ENCODE measurements around the gene HMG20B. TPM values are rescaled to one million over a fixed set of nuclear protein-coding genes. Genes with fewer than 3 reads are reported as not detected.

HMG20B gene
- total and polyA plus RNA-seq, 8 donors: 39.8 to 638 (median 96.8) TPM

GRCh38 chr19:3546119-3546518, 26.6 kb upstream of the HMG20B start:
- no peaks in the 10 kb centered on the region for H3K9me3 ChIP-seq
- intact Hi-C loops (cut with DNase I; ENCODE audit: low total_unique reads): loop anchor here (10.0 kb wide), 1 partner anchor 69 kb away; no protein-coding TSS in a partner anchor
- H3K4me1 ChIP-seq: peaks cover 8 to 36% (median 21%) of the 10 kb centered on the region in 4 donors
- H3K36me3 ChIP-seq: peaks cover 8 to 69% (median 61%) of the 10 kb centered on the region in 4 donors
- 65 to 87% (median 79%) methylated on average over 21 to 23 of the region's 23 CpGs for WGBS, 5 donors
- H3K4me3 ChIP-seq: no peak overlapping the region
- DNase-seq: peak; percentile 2 to 45
- H3K27me3 ChIP-seq: no peaks in the 10 kb centered on the region
- TF ChIP-seq, protein P1, sequence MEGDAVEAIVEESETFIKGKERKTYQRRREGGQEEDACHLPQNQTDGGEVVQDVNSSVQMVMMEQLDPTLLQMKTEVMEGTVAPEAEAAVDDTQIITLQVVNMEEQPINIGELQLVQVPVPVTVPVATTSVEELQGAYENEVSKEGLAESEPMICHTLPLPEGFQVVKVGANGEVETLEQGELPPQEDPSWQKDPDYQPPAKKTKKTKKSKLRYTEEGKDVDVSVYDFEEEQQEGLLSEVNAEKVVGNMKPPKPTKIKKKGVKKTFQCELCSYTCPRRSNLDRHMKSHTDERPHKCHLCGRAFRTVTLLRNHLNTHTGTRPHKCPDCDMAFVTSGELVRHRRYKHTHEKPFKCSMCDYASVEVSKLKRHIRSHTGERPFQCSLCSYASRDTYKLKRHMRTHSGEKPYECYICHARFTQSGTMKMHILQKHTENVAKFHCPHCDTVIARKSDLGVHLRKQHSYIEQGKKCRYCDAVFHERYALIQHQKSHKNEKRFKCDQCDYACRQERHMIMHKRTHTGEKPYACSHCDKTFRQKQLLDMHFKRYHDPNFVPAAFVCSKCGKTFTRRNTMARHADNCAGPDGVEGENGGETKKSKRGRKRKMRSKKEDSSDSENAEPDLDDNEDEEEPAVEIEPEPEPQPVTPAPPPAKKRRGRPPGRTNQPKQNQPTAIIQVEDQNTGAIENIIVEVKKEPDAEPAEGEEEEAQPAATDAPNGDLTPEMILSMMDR (IDR thresholded peaks at IDR 0.05): no peak
- TF ChIP-seq EP300 (IDR thresholded peaks at IDR 0.05): no peak
- TF ChIP-seq POLR2AphosphoS5 (IDR thresholded peaks at IDR 0.05): no peak
- TF ChIP-seq POLR2A (IDR thresholded peaks at IDR 0.05): no peak
- H3K27ac ChIP-seq: no peak overlapping the region

GRCh38 chr19:3547301-3547731, 25.4 kb upstream of the HMG20B start:
- no peaks in the 10 kb centered on the region for H3K27me3 ChIP-seq
- peak in 1 of 2 donors; percentile 9 for DNase-seq
- intact Hi-C loops (cut with DNase I; ENCODE audit: low total_unique reads): loop anchor here (10.0 kb wide), 1 partner anchor 67 kb away; no protein-coding TSS in a partner anchor
- no peaks in the 10 kb centered on the region for H3K9me3 ChIP-seq
- TF ChIP-seq, protein P1 (IDR thresholded peaks at IDR 0.05): peak in 3 of 7 experiments; percentile 7 to 38 (median 35)
- no peak for TF ChIP-seq POLR2A (IDR thresholded peaks at IDR 0.05)
- H3K36me3 ChIP-seq: peaks cover 8 to 70% (median 62%) of the 10 kb centered on the region in 4 donors
- H3K4me1 ChIP-seq: peaks cover 8 to 36% (median 21%) of the 10 kb centered on the region in 4 donors
- no peak overlapping the region for H3K27ac ChIP-seq
- WGBS, 5 donors: 84 to 95% (median 89%) methylated on average over 5 to 15 of the region's 15 CpGs
- H3K4me3 ChIP-seq: no peak overlapping the region

DNA sequence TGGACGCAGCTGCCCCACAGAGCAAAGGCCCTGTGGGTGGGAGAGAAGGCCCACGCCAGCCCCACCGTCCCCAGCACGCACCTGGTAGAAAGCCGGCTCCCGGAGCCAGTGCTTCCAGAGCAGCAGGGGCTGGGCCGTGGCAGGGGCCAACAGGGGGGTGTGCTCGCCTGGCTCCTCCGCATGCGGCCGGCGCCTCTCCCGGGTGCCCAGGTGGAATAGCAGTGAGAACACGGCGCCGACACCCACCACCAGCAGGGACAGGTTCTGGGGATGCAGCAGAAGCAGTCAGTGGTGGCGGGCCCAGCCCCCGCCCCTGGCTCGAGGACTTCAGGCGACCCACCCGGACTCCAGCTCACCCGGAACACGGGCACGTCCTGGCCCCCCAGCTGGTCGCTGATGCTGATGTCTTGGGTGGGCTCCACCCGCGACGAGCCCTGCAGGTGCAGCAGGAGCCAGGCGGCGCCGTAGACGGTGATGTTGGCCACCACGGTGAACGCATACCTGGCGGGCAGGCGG, 24.9 kb upstream of the HMG20B start:
- peaks cover 8 to 70% (median 62%) of the 10 kb centered on the region in 4 donors for H3K36me3 ChIP-seq
- peaks cover 8 to 40% (median 20%) of the 10 kb centered on the region in 4 donors for H3K4me1 ChIP-seq
- WGBS, 5 donors: 88 to 100% (median 90%) methylated on average over 1 to 36 of the region's 36 CpGs
- TF ChIP-seq EP300 (IDR thresholded peaks at IDR 0.05): no peak
- TF ChIP-seq POLR2A (IDR thresholded peaks at IDR 0.05): no peak
- TF ChIP-seq, protein P1 (IDR thresholded peaks at IDR 0.05): no peak
- no peak for TF ChIP-seq POLR2AphosphoS5 (IDR thresholded peaks at IDR 0.05)
- H3K27ac ChIP-seq: no peak overlapping the region
- H3K27me3 ChIP-seq: no peaks in the 10 kb centered on the region
- no peak for DNase-seq
- no peak overlapping the region for H3K4me3 ChIP-seq
- intact Hi-C loops (cut with DNase I; ENCODE audit: low total_unique reads): loop anchor here (10.0 kb wide), 1 partner anchor 67 kb away; no protein-coding TSS in a partner anchor
- H3K9me3 ChIP-seq: no peaks in the 10 kb centered on the region

DNA sequence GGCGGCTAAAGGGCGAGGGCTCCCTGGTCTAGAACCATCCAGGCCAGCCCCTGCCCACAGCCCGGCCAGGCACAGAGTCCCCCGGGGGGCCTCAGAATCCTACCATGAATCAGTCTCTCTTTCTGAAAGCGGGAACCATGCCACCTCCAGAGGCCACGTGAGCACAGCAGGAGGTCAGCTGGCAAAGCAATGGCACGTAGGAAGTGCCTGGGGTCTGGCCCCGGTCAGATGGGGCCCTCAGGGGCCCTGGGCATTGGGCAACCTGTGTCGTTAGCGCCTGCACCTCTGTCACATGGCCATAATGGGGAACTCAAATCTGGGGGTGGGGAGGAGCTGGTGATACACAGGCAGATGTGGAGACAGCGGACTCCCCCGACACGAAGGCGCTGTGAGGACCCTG, 24.1 kb upstream of the HMG20B start:
- Histone ChIP-seq H3K27ac (no peak overlapping the region), H3K9me3 (no peaks in the 10 kb centered on the region), H3K36me3 (peaks cover 8 to 65% (median 61%) of the 10 kb centered on the region in 4 donors), H3K4me1 (peaks cover 8 to 40% (median 15%) of the 10 kb centered on the region in 4 donors), H3K4me3 (no peak overlapping the region), H3K27me3 (no peaks in the 10 kb centered on the region)
- DNase-seq: no peak
- 76 to 87% (median 80%) methylated on average over 10 to 14 of the region's 14 CpGs for WGBS, 5 donors
- intact Hi-C loops (cut with DNase I; ENCODE audit: low total_unique reads): loop anchor here (10.0 kb wide), 1 partner anchor 66 kb away; no protein-coding TSS in a partner anchor
- TF ChIP-seq POLR2A (IDR thresholded peaks at IDR 0.05) (no peak), POLR2AphosphoS5 (IDR thresholded peaks at IDR 0.05) (no peak), EP300 (IDR thresholded peaks at IDR 0.05) (no peak)
- TF ChIP-seq, protein P1 (IDR thresholded peaks at IDR 0.05): no peak

All from stomach (tissue), 9 donors.